Right lobe of liver (tissue), 6 donors: ENCODE results near the gene MYO1C. TPM values are rescaled to one million over a fixed set of nuclear protein-coding genes. Genes with fewer than 3 reads are reported as not detected.
"Not testable (repeated sequence)": the region's sequence is repeated elsewhere in the genome, so short reads cannot be mapped to it uniquely, and the experiment has no call there.

Experiments
- ATAC-seq, 4 donors: fragments of 200-7000 bp; cut with Tn5 transposase; one replicate each; pipeline ENCODE4 v1.9.1; 2020; ENCODE audit warnings: mild to moderate bottlenecking in 4 of 4, moderate library complexity in 4 of 4
- DNase-seq, 3 donors: peaks; one replicate each; pipeline ENCODE4 v3.0.0-alpha.2; 2020
- H3K27ac ChIP-seq, 3 donors: fragments of 200-600 bp; one replicate each; pipeline ENCODE4 v1.8.0; 2022
- H3K27me3 ChIP-seq, 2 donors: fragments of 200-600 bp; one replicate each; pipeline ENCODE4 v1.8.0; 2022
- H3K36me3 ChIP-seq, 4 donors: fragments of 200-600 bp; sonication (generic) in 1 of 4; one replicate each; pipeline versions ENCODE4 v1.5.1 to v1.8.0; 2017 to 2022; ENCODE audit warnings: control low read depth in 1 of 4
- H3K4me1 ChIP-seq, 4 donors: fragments of 200-600 bp; sonication (generic) in 1 of 4; one replicate each; pipeline versions ENCODE4 v1.5.1 to v1.8.0; 2017 to 2022; ENCODE audit warnings: control low read depth in 1 of 4
- H3K4me3 ChIP-seq, 3 donors: fragments of 200-600 bp; one replicate each; pipeline ENCODE4 v1.8.0; 2022
- H3K9me3 ChIP-seq, 4 donors: fragments of 200-600 bp; sonication (generic) in 1 of 4; one replicate each; pipeline versions ENCODE4 v1.5.1 to v1.8.0; 2017 to 2022; ENCODE audit warnings: control low read depth in 1 of 4
- CTCF ChIP-seq, 4 donors: fragments of 200-600 bp in 3 of 4; fragments of 450-650 bp in 1 of 4; IDR thresholded peaks; one replicate each; pipeline versions ENCODE4 v1.5.1 to v1.8.0; 2016 to 2022; ENCODE audit warnings: antibody characterized with exemption in 4 of 4, mild to moderate bottlenecking in 2 of 4
- POLR2A ChIP-seq: fragments of 450-650 bp; IDR thresholded peaks from one replicate; pipeline ENCODE4 v1.6.1; 2017; ENCODE audit warnings: antibody characterized with exemption, mild to moderate bottlenecking
- WGBS: methylation state at CpG from one replicate; pipeline ENCODE4 v1.1.6; 2018; ENCODE audit warnings: low coverage, low lambda C conversion rate; ENCODE audit not compliant: insufficient coverage; ENCODE audit errors: missing lambda C conversion rate; 5-methylcytosine and 5-hydroxymethylcytosine counted together
- intact Hi-C, 2 donors: fragments of 100-400 bp; cut with DNase I; formaldehyde crosslinking; loops; one replicate each; pipeline versions ENCODE4 v1.11.2 to v1.14.1; 2022
- total RNA-seq, 6 experiments: library from RNA; depleted of rRNA in 2 of 6; stranded (reverse); fragments of >200 nt in 2 of 6; fragmentation: NEBNext Ultra II Directional in 3 of 6; extraction: Animal tissue kit (Norgen Biotek cat#: 25700) in 3 of 6; gene quantifications; one replicate each; pipeline versions ENCODE4 v1.1.0 to v1.2.4, GENCODE V29; 2016 to 2023
- donor health status: DM: no; HTN: yes; CAD: no.
- donor health status: DM: no; HTN: no; CAD: no.
- donor health status: DM: no; HTN: no; CAD: no.
- donor health status: DM: no; HTN: yes; CAD: no.
- donor health status: DM: no; HTN: yes; CAD: no.

The MYO1C gene
- total RNA-seq, 6 experiments from 2014 or later: 56.6 to 94.7 (median 68.3) TPM

- ATAC-seq: peak in 2 of 4 donors; percentile 20 to 25
- Histone ChIP-seq H3K9me3 (no peaks in the 10 kb centered on the region), H3K27ac (no peak overlapping the region), H3K36me3 (peaks cover 0 to 15% (median 2%) of the 10 kb centered on the region in 4 donors), H3K27me3 (no peaks in the 10 kb centered on the region), H3K4me1 (no peaks in the 10 kb centered on the region), H3K4me3 (no peak overlapping the region)
- DNase-seq: no peak
- no peak for TF ChIP-seq POLR2A
- no peak for TF ChIP-seq CTCF (IDR thresholded peaks at IDR 0.05)
- 10% methylated on average over 5 of the region's 7 CpGs for WGBS
- intact Hi-C loops: no loop called here
Measured at GRCh38 chr17:1509290-1509881, 16.9 kb upstream of the MYO1C start.

- H3K4me1 ChIP-seq, ATAC-seq, H3K9me3 ChIP-seq, H3K27ac ChIP-seq, H3K27me3 ChIP-seq, H3K4me3 ChIP-seq, DNase-seq, intact Hi-C loops: not testable (repeated sequence)
- 80% methylated on average over 1 of the region's 25 CpGs for WGBS
- H3K36me3 ChIP-seq: peaks cover 0 to 14% (median 2%) of the 10 kb centered on the region in 4 donors
Measured at GRCh38 chr17:1508709-1509108, 16.2 kb upstream of the MYO1C start.

GRCh38 chr17:1506649-1507267 lies 14.3 kb upstream of the MYO1C start:
- ATAC-seq: no peak
- no peaks in the 10 kb centered on the region for H3K4me1 ChIP-seq
- intact Hi-C loops: no loop called here
- peaks cover 0 to 4% (median 2%) of the 10 kb centered on the region in 4 donors for H3K36me3 ChIP-seq
- H3K27ac ChIP-seq: no peak overlapping the region
- TF ChIP-seq POLR2A: no peak
- DNase-seq: no peak
- H3K27me3 ChIP-seq: no peaks in the 10 kb centered on the region
- no peaks in the 10 kb centered on the region for H3K9me3 ChIP-seq
- no CpG with 5 or more reads among the region's 13 CpGs for WGBS
- no peak overlapping the region for H3K4me3 ChIP-seq

GRCh38 chr17:1505586-1505985 lies 13.1 kb upstream of the MYO1C start:
- DNase-seq (no peak), ATAC-seq (no peak)
- Histone ChIP-seq H3K9me3 (no peaks in the 10 kb centered on the region), H3K4me3 (no peak overlapping the region), H3K36me3 (peaks cover 0 to 4% (median 1%) of the 10 kb centered on the region in 4 donors), H3K27ac (no peak overlapping the region), H3K27me3 (no peaks in the 10 kb centered on the region), H3K4me1 (no peaks in the 10 kb centered on the region)
- 92% methylated on average over 2 of the region's 5 CpGs for WGBS
- intact Hi-C loops: no loop called here
- TF ChIP-seq CTCF (IDR thresholded peaks at IDR 0.05): no peak
- no peak for TF ChIP-seq POLR2A

GRCh38 chr17:1504866-1505265 lies 12.4 kb upstream of the MYO1C start:
- H3K36me3 ChIP-seq: peaks cover 0 to 4% (median 1%) of the 10 kb centered on the region in 4 donors
- intact Hi-C loops: no loop called here
- ATAC-seq (no peak), DNase-seq (no peak)
- no peaks in the 10 kb centered on the region for H3K4me1 ChIP-seq
- H3K9me3 ChIP-seq: no peaks in the 10 kb centered on the region
- no peak overlapping the region for H3K27ac ChIP-seq
- no CpG with 5 or more reads among the region's 3 CpGs for WGBS
- no peaks in the 10 kb centered on the region for H3K27me3 ChIP-seq
- H3K4me3 ChIP-seq: no peak overlapping the region
- TF ChIP-seq CTCF (IDR thresholded peaks at IDR 0.05) (no peak), POLR2A (no peak)
